Heart left ventricle (tissue), 13 donors: ENCODE measurements around the gene CDK4.

Experiments used
- POLR2A ChIP-seq, 2 donors: fragments of 450-650 bp; IDR thresholded peaks; one replicate each; pipeline ENCODE4 v1.6.1; 2017; ENCODE audit warnings: antibody characterized with exemption in 2 of 2, mild to moderate bottlenecking in 2 of 2, moderate library complexity in 2 of 2
- TF ChIP-seq, protein P1 (sequence below), 12 donors: fragments of 200-600 bp; sonication (generic) in 4 of 12; IDR thresholded peaks; one replicate each; pipeline versions ENCODE4 v1.5.0 to v1.8.0; 2018 to 2022; ENCODE audit warnings: antibody characterized with exemption in 12 of 12, mild to moderate bottlenecking in 5 of 12
- donor health status: ischemic (EF 13 %, LVEDD 7.1; RV severe dilation, severe dysfunction).
- donor health status: DM: no; HTN: yes; CAD: no.
- donor health status: DM: no; HTN: no; CAD: no.
- donor health status: ischemic (EF 25% LVEDD 6.9; RV normal size, moderate dysfunction).
- donor health status: ischemic (EF 25% LVEDD 5.7; RV mildly dilated, moderate dysfunction).
- donor health status: ischemic (EF 35%, LVEDD 5.7; RV mildly dilated, moderate dysfunction).
- donor health status: nonischemic (EF 11% LVEDD 7.7; RV severe dilation, severe dysfunction).
- donor health status: DM: yes; HTN: yes; CAD: no.
- donor health status: PGD.
- donor health status: ischemic (EF 29% LVEDD 5.4; RV normal size, mild dysfunction).
- donor health status: nonischemic (EF 23%, LVEDD 6.1; RV moderate dilation, normal function).

DNA sequence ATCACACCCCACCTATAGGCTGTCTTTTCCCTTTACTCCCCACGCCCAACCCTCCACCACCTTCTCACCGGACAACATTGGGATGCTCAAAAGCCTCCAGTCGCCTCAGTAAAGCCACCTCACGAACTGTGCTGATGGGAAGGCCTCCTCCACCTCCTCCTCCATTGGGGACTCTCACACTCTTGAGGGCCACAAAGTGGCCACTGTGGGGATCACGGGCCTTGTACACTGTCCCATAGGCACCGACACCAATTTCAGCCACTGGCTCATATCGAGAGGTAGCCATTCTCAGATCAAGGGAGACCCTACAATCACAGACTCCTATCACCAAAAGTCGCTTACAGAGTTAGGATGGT, 700 bp downstream of the CDK4 start:
- TF ChIP-seq POLR2A (IDR thresholded peaks at IDR 0.05), result no peak
- TF ChIP-seq, protein P1, sequence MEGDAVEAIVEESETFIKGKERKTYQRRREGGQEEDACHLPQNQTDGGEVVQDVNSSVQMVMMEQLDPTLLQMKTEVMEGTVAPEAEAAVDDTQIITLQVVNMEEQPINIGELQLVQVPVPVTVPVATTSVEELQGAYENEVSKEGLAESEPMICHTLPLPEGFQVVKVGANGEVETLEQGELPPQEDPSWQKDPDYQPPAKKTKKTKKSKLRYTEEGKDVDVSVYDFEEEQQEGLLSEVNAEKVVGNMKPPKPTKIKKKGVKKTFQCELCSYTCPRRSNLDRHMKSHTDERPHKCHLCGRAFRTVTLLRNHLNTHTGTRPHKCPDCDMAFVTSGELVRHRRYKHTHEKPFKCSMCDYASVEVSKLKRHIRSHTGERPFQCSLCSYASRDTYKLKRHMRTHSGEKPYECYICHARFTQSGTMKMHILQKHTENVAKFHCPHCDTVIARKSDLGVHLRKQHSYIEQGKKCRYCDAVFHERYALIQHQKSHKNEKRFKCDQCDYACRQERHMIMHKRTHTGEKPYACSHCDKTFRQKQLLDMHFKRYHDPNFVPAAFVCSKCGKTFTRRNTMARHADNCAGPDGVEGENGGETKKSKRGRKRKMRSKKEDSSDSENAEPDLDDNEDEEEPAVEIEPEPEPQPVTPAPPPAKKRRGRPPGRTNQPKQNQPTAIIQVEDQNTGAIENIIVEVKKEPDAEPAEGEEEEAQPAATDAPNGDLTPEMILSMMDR (IDR thresholded peaks at IDR 0.05), result no peak
